Measurements from ENCODE around the gene CTBP1.

GRCh38 chr4:1164444-1164843, 84.5 kb downstream of the CTBP1 start:
- no peak for TF ChIP-seq POLR2AphosphoS5 (IDR thresholded peaks at IDR 0.05)
- TF ChIP-seq, protein P1, sequence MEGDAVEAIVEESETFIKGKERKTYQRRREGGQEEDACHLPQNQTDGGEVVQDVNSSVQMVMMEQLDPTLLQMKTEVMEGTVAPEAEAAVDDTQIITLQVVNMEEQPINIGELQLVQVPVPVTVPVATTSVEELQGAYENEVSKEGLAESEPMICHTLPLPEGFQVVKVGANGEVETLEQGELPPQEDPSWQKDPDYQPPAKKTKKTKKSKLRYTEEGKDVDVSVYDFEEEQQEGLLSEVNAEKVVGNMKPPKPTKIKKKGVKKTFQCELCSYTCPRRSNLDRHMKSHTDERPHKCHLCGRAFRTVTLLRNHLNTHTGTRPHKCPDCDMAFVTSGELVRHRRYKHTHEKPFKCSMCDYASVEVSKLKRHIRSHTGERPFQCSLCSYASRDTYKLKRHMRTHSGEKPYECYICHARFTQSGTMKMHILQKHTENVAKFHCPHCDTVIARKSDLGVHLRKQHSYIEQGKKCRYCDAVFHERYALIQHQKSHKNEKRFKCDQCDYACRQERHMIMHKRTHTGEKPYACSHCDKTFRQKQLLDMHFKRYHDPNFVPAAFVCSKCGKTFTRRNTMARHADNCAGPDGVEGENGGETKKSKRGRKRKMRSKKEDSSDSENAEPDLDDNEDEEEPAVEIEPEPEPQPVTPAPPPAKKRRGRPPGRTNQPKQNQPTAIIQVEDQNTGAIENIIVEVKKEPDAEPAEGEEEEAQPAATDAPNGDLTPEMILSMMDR (IDR thresholded peaks at IDR 0.05), result no peak

Measured in breast epithelium (tissue), 3 donors.